HG03045 (cell line): Measurements from ENCODE around the gene UNC45B.
"Not testable (repeated sequence)": the region's sequence is repeated elsewhere in the genome, so short reads cannot be mapped to it uniquely, and the experiment has no call there.

Source experiments
- ATAC-seq: cut with Tn5 transposase; IDR thresholded peaks from one replicate; pipeline ENCODE4 v1.9.1; 2021; ENCODE audit warnings: mild to moderate bottlenecking, moderate library complexity; ENCODE audit not compliant: unreplicated experiment

Gene UNC45B

DNA sequence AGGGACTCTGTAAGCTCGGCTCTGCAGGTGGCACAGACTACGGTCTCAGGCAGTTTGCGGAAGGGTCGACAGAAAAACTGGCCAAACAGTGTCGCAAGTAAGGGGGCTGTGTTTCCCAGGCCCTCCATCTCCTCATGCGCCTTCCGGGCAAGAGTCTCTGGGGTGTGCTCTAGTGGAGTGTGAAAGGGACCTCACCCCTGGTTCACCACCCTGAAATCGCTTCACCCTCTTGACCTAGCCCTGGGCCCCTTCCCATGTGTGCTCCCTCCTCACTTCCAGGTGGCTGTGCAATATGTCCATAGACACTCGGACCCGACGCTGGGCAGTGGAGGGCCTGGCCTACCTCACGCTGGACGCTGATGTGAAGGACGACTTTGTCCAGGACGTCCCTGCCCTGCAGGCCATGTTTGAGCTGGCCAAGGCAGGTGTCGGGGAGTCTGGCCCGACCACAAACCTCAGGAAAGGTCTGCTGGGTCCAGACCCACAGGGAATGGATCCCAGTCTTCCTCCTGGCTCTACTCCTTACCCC is 22.3 kb downstream of the UNC45B start:
- no peak for ATAC-seq

DNA sequence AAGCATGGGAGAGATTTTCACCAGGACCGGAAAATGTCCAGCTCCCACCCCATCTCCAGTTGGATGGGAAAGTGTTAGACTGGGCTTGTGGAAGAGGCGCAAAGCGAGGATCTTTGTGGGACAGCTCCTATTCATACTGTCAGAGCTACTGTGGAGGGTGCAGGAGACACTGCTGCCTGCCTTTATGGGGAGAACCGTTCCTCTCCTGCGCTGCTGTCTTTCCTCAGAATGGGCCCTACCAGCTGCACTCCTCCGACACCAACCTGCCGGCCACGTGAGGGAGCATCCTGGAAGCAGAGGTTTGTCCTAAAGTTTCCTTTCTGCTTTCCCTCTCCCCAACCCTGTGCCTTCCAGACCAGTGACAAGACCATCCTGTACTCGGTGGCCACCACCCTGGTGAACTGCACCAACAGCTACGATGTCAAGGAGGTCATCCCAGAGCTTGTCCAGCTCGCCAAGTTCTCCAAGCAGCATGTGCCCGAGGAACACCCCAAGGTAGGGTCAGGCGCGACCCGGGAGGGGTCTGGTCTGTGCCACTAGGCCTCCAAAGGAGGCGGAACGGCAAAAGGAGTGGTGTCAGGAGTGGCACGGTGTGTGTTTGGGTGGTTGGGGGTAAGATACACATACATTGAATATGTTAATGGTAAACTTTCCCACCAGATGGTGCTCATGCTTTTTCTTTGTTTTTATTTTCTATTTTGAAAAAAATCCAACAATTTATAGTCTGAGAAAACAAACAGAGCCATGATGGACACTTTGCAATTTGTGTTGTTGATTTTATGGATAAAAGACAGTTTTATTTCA is 23.6 kb downstream of the UNC45B start:
- no peak for ATAC-seq

DNA sequence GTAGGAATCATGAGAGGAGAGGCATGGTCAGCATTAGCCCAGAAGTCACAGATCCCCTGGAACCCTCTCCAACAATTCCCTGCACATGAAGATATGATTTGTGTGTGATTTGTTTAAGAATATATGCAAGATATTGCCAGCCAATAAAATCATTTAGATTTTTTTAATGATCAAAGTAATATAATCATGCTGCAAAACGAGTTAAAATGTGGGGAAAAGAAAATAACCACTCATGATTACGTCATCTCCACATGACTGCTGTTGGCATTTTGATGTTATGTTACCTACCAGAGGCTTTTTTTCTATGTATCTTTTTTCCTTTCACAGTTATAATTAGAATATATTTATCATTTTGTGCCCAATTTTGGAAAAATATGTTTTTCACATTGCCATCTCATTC is 24.2 kb downstream of the UNC45B start:
- ATAC-seq, result no peak

DNA sequence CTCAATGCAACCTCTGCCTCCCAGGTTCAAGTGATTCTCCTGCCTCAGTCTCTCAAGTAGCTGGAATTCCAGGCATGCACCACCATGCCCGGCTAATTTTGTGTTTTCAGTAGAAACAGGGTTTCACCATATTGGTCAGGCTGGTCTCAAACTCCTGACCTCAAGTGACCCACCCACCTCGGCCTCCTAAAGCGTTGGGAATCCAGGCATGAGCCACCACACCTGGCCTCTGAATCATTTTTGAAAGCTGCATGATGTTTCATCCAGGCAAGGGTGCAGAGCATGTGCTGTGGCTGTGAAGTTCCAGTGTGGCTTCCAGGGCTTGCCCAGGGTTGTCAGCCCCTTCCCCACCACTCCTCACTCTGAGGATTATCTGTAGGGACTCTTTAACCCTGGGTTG is 24.7 kb downstream of the UNC45B start:
- ATAC-seq, result not testable (repeated sequence)

DNA sequence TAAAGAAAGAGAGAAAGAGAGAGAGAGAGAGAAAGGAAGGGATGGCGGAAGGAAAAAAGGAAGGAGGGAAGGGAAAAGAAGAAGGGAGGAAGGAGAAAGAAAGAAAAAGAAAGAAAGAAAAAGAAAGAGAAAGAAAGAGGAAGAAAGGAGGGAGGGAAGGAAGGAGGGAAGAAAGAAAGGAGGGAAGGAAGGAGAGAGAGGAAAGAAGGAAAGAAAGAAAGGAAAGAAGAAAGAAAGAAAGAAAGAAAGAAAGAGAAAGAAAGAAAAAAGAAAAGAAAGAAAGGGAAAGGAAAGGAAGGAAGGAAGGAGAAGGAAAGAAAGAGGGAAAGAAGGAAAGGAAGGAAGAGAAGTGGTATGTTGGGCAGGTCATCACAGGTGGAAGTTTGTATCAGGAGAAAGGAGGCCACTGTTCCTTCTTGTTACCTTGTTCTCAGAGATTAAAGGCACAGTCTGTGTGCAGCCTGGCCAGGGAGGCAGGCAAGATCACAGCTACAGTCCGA is 27.3 kb downstream of the UNC45B start:
- ATAC-seq, result no peak

DNA sequence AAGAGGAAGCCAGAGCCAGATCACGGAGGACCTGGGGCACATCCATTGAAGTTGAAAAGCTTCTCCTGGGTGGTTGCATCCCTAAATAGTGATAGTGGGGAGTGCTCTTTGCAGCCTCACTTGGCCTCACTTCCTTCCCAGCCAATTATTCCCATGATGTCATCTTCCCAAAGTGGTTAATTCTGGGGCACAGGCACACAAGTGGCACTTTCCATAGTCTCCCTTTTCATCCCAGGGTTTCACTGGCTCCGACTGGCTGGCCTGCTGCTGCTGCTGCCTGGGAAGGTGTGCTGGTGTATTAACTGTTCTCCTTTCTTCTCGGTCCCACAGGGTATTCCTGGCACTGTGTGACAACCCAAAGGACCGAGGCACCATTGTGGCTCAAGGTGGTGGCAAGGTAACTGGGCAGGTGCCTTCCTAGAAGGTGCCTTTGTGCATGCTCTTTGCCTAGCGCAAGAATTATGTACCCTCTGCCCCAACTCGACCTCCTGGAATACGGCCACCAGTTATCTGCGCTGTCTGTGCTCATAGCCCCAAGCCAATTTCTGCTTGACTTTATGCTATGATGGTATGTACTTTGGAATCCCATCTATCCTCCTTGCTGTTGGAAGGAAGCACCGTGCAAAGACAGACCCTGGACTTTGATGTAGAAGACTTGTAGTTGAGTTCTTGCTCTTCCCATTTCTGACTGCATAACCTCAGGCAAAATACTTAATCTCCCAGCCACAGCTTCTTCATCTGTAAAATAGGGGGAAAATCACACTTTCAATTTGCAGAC is 28.2 kb downstream of the UNC45B start:
- no peak for ATAC-seq

DNA sequence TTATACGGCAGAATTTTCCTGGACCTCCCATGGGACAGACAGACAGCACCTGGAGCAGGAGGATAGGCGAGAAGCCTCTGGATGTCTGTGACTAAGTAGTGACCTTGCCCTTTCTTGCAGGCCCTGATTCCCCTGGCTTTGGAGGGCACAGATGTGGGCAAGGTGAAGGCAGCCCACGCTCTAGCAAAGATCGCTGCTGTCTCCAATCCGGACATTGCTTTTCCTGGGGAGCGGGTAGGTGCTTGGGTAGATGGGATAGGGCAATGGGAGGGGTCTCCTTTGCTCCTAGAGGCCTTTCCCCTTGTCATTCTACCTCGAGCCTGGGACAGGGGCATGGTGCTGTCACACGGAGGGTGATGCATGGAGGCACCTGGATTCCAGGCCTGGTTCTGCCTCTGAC is 29.3 kb downstream of the UNC45B start:
- no peak for ATAC-seq

DNA sequence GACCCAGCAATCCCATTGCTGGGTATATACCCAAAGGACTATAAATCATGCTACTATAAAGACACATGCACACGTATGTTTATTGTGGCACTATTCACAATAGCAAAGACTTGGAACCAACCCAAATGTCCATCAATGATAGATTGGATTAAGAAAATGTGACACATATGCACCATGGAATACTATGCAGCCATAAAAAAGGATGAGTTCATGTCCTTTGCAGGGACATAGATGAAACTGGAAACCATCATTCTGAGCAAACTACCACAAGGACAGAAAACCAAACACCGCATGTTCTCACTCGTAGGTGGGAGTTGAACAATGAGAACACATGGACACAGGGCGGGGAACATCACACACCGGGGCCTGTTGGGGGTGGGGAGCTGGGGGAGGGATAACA is 31.8 kb downstream of the UNC45B start:
- not testable (repeated sequence) for ATAC-seq

DNA sequence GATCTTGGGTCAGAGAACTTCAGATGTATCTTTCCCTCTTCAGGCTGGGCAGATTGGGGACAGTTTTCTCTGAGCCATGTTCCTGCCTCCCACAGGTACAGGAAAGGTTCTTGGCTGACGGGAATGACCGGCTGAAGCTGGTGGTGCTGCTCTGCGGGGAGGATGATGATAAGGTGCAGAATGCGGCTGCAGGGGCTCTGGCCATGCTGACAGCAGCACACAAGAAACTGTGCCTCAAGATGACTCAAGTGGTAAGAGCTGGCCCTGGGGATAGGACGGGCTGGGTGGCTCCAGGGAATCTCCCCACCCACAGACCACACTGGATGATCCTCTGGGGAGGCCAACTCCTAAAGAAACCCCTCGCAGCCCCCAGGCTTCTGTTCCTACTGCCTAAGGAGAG is 35.7 kb downstream of the UNC45B start:
- no peak for ATAC-seq

DNA sequence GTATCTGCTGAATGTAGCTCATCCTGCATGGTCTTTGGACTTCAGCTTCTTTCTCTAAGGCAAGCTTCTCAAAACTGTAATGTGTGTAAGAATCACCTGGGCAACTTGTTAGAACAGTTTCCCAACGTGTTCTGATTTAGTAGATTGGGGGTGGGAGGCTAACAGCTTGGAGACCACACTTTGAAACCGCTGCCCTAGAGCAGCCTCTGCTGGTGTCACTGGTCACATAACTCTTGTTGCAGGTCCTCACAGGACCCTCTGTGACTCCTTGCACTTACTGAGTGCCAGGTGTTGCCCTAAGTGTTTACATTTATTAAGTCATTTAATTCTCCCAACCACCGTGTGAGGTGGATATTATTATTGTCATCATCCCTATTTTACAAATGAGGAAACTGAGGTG is 36.7 kb downstream of the UNC45B start:
- no peak for ATAC-seq

DNA sequence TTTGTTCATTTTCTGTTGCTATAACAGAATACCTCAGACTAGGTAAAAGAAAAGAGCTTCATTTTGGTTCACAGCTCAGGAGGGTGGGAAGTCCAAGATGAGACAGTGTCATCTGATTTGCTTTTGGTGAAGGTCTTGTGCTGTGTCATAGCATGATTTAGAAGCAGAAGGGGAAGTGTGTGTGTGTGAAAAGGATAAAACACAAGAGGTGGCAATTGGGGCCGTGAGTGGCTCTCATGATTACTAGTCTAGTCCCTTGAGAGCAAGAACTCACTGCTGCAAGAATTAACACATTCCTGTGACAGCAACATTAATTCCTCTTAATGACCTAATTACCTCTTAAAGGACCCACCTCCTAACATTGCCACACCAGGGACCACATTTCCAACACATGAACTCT is 38.2 kb downstream of the UNC45B start:
- no peak for ATAC-seq

DNA sequence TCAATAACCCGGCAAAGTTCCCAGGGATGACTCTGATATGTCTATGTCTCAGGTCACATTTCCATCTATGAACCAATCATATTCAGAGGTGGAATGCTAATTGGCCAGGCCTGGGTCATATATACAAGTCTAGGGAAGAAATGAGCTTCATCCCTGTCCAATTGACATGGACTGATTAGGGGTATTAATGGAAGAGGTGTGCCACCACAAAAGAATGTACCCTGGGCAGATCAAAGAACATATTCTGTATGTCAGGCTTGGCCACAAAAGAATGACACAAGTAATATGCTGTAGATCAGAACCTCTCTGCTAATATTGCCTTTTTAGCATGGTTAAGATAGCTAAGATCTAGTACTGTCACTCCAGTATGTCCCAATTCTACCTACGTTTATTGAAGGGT is 39.9 kb downstream of the UNC45B start:
- ATAC-seq, result no peak

DNA sequence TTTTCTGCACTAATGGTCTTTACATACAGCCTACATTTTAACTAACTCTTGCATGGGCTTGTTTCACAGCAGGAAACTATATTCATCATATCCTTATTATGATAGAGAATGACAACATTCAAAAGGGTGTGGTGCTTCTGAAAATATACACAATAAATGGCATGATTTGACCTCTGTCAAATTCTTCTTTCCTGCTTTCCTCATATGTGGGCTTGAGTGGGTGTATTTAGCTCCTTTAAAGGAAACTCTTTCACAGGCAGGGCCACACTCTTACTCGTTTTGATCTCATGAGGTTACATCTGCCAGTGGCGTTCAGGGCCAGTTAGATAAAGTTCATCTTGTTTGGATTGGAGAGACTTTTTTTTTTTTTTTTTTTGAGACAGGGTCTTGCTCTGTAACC is 40.5 kb downstream of the UNC45B start:
- ATAC-seq, result no peak

DNA sequence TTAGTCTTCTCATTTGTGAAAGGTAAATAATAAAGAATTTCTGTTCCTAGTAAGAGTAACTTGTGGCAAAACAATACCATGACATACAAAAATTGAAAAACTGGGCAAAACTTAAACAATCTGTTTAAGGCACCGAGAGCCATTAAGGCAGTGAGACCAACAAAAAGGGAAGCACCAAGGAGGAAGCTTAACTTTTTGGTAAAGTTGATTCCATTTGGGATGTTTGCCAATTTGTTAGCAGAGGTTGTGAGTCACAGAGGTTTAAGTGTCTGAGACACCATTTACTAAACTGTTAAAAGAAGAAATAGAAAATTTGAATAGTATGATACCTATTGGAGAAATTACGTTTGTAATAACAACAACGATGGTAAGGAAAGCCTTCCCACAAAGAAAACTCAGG is 41.7 kb downstream of the UNC45B start:
- ATAC-seq, result no peak

DNA sequence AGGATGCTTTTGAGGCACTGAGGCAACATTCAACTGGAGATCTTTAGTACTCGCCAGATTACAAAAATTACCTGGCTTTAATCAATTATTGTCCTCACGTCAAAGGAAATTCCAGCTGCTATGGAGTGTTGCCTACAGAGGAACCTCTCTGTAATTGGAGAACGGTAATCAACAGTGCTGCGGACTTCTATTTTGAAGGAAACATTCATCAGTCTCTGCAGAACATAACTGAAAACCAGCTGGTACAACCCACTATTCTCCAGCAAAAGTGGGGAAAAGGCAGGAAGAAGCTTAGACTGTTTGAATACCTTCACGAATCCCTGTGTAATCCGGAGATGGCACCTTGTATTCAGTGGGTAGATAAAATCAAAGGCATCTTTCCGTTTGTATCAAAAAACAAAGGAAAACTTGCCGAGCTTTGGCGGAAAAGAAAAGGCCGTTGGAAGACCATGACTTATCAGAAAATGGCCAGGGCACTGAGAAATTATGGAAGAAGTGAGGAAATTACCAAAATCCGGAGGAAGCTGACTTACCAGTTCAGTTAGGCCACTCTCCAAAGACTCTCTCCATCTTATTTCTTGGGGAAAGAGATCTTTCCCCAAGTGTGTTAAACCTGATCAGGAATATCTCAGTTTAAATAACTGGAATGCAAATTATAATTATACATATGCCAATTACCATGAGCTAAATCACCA is 43.5 kb downstream of the UNC45B start:
- ATAC-seq, result no peak

DNA sequence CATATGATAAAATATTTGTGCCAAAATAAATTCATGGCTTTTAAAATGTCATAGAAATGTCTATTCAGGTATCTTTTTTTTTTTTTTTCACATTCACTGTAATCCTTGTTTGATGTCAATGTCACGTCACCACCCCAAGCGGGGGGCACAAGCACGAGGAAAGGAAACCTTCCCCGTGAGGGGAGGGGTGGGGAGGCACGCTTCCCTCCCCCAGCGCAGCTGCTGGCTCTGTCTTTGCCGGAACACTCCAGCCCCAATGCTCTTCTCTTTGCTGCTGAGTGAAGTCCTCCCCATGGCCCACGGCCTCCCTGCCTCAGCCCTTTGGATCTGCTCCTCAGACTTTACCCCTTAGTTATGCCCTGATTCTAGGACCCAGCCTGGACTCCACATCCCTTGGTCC is 45.1 kb downstream of the UNC45B start:
- no peak for ATAC-seq

DNA sequence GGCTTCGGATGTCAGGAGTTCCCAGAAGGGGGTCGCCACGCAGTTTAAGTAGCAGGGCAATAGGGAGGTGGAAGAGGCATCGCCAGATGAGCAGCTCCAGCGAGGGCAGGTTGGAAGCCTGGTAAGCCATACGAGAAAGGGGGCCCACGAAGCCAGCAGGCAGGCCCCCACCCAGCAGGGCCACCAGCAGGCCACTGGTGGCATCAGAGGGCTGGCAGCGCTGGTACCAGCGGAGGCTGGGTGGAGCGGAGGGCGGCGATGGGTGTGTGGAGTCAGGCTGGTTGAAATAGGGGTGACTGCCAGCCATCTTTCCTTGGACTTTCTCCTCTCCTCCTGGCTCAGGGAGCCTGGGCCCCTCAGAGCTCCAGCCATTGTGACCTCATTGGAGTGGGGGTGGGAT is 46.4 kb downstream of the UNC45B start, which contains the start of gene SLC35G3:
Gene SLC35G3 (minus strand): TSS at position 393 of the 400 bp plus-strand sequence. CDS start 86 bp downstream, at position 307.
- ATAC-seq, result not testable (repeated sequence)

DNA sequence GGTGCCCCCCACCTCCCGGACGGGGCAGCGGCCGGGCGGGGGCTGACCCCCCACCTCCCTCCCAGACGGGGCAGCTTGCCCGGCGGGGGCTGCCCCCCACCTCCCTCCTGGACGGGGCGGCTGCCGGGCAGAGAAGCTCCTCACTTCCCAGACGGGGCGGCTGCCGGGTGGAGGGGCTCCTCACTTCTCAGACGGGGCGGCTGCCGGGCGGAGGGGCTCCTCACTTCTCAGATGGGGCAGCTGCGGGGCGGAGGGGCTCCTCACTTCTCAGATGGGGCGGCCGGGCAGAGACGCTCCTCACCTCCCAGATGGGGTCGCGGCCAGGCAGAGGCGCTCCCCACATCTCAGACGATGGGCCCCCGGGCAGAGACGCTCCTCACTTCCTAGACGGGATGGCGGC is 47.4 kb downstream of the UNC45B start:
- not testable (repeated sequence) for ATAC-seq

DNA sequence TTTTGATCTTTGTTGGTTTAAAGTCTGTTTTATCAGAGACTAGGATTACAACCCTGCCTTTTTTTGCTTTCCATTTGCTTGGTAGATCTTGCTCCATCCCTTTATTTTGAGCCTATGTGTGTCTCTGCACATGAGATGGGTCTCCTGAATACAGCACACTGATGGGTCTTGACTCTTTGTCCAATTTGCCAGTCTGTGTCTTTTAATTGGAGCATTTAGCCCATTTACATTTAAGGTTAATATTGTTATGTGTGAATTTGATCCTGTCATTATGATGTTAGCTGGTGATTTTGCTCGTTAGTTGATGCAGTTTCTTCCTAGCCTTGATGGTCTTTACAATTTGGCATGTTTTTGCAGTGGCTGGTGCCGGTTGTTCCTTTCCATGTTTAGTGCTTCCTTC is 55.0 kb downstream of the UNC45B start:
- not testable (repeated sequence) for ATAC-seq

DNA sequence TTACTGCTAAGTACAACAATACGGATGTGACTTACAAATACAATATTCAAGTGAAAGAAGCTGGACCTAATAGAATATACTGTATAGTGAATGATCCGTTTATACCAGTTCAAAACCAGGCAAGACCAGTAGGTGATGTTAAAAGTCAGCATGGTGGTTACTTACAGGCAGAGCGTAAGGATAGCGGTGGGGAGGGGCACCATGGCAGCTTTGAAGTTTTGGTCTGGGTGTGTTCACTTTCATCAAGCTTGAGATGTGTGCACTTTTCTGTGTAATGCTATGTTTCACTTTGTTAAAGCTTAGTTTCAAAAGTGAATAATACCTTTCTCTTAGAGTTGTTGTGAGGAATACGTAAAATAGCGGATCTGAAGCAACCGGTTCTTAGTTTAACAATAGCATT is 63.1 kb downstream of the UNC45B start:
- no peak for ATAC-seq

DNA sequence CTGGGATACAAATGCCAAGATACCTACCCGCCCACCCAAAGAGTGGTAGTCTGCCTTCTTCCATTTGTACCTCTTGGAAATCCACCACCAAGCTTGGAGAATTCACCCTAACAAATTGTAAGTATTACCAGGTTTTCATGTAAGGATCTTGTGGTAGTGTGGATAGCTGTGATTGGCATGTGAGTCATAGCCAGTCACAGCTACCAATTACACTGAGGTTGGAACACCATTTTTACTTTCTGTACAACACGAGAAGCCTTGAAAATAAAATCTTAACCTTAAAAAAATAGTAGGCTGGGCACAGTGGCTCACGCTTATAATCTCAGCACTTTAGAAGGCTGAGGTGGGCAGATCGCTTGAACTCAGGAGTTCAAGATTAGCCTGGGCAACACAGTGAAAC is 65.1 kb downstream of the UNC45B start:
- ATAC-seq, result no peak
